HG02970 (cell line): Measurements from ENCODE around the gene BEST1.

Experiments used
- ATAC-seq: cut with Tn5 transposase; IDR thresholded peaks from one replicate; pipeline ENCODE4 v1.9.1; 2021; ENCODE audit warnings: mild to moderate bottlenecking, moderate library complexity, moderate number of reproducible peaks; ENCODE audit not compliant: unreplicated experiment, low FRiP score

The BEST1 gene

DNA sequence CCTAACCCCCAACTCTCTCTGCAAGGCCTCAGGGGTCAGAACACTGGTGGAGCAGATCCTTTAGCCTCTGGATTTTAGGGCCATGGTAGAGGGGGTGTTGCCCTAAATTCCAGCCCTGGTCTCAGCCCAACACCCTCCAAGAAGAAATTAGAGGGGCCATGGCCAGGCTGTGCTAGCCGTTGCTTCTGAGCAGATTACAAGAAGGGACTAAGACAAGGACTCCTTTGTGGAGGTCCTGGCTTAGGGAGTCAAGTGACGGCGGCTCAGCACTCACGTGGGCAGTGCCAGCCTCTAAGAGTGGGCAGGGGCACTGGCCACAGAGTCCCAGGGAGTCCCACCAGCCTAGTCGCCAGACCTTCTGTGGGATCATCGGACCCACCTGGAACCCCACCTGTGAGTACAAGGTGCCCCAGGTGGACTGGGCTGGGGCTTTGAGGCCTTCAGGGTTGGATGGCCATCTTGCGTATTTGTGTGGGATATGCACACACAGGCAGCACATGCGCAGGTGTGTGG, at the start of gene BEST1:
Gene BEST1 (plus strand): TSS at position 317 of the 513 bp plus-strand sequence. CDS start 1,456 bp downstream, outside the sequence.
- ATAC-seq = no peak

DNA sequence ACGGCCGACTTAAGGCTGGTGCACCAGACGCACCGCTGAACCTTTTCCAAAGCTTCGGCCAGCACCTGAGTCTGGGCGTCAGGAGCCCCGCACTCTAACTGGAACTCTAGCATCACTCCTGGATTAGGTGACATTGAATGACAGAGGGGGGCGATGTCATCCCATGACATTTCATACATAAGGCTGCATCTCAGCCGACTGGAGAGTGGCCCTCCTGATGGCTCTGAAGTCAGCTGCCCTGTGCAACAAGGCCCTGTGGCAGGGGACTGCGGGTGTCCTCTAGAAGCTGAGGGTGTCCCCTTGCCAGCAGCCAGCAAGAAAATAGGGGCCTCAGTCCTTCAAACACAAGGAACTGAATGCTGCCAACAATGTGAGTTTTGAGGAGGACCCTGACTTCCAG, 48.8 kb upstream of the BEST1 start:
- ATAC-seq = no peak

DNA sequence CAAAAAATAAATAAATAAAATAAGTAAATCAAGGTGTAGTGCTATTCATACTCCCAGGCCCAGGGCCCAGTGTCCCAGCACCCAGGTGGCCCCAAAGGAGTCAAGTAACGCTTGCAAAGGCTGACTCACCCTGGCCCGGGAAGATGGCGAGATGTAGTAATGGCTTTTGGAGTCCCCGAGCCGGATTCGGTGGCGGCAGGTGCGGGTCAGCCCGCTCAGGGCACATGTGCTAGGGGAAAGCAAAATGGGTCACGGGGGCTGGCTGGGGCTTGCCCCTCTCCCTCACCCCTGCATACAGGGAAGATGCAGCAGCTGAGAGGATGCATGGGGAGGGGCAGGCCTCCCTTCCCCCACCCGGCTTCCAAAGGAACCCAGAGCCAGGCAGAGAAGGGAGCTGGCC, 47.8 kb upstream of the BEST1 start:
- no peak for ATAC-seq

DNA sequence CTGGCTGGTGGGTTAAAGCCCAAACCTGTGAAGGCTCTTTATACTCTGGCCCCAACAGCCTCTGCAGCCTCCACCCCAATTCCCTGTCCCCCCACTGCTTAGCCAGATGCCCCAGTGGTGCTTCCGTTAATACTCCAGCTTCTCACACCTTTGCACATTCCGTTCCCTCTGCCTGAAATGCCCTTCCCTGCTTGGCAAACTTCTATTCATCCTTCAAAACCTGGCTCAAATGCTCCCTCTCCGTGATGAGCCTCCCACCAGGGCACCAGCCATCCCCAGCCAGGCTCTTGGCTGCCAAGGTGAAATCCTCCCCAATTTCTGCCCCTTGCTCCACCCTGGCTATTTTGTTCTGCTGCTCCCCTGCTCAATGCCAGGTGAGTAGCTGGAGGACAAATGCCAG, 46.3 kb upstream of the BEST1 start:
- no peak for ATAC-seq

DNA sequence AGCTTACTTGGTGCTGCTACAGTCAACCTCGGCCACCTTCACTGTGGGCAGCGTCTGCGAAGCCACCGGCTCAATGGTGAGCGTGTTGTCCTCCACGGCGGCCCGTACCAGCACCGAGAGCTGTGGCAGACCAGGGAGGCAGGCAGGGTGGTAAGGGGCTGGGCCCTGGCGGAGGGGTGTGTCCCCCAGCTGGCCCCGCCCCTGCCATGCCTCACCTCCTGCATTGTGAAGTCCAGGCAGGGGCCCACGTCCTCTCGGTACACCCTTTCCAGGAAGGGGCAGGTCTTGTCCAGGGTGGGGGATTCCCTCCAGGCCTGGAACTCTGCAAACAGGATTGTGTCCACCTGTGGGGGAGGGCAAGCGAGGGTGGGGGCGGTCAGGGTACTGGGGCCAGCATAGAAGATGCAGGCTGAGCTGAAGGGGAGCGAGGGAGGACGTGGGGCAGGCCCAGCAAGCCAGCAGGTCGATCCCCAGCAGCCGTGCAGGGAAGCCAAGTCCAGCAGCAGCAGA, 45.6 kb upstream of the BEST1 start:
- ATAC-seq = no peak

DNA sequence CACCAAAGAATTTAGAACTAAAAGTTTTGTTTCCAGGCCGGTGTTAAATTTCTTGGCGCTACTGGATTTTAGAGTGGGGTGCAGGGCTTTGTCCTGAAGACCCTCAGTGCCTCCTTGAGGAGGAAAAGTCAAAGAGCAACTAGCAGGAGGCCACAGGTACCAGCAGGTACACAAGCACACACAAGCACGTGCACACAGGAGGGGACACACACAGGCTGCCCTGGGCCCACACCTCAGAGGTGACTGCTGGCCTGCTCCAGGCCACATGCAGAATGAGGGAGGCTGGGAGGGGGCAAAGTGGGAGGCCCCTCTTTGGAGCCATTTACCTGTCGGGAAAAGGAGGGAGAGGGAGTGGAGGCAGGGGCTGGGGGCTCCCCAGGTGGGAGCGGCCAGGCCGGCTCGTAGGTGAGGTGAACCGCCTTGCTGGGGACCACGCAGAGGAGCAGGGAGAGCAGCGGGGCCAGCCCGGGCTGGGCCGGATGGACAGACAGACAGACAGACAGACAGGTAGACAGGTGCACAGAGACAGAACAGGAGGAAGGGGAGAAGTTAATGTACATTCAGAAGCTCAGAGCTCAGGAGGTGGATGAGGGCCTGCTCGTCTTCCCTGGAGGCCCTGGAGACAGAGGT, 45.0 kb upstream of the BEST1 start:
- ATAC-seq = no peak

DNA sequence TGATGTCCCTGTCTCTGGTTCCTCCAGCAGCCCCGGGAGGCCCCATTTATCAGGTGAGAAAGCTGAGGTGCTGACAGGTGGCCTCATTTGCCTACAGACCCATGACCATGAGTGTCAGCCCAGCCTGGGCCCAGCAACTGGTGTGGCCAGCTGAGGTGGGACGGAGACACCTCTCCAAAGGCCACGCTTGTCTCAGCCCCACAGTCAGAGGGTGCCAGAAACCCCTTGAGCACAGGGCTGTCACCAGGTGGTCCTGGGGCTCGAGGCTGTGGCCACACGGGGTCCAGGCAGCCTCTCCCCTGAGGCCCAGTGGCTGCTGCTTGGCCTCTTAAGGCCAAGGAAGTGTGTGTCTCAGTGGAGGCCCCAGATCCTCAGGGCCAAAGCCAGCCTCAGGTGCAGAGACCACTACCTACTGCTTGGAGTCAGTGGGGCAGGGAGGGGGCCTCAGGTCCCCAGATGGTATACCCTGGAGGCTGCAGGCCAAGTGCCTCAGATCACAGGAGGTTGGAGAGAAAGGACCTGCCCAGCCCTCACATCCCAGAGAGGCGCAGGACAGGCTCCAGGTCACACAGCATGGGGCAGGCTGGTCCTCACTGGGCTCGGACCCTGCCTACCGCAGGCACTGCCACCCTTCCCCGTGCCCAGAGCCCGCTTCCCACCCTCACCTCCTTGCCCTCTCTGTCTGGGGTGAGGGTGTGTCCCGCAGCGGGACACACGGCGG, 44.2 kb upstream of the BEST1 start:
- no peak for ATAC-seq

DNA sequence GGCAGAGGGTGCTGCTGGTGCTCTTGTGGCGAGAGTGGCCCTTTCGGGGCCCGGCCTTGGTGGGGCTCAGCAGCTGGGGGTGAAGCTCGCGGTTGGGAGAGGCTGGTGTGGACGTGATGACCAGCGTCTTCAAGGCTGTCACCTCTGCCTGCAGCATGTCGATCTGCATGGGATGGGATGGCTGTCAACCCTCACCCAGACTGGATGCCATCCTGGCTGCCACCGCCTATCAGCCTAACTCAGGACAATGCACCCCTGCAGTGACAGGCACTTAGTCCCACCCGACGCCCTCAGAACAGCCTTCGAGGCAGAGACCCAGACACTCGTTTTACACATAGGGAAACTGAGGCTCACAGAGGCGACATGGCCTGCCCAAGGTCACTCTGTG, 43.6 kb upstream of the BEST1 start:
- ATAC-seq = no peak

DNA sequence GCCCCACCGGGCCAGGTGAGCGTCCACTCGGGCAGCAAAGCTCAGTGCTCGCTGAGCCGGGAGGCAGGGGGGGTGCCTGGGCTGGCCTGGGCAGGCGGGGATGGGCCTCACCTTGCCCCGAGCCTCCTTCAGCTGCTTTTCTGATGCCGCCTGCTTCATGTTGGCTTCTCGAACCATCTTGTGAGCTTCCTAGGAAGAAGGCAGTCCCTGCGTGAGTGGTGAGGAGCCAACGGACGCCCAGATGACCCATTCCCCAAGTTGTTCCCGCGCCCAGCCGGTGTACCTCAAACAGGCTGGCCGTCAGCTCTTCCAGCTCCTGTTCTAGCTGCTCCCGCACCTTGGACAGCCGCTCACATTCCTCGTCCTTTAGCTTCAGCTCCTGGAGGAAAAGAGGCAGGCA, 42.9 kb upstream of the BEST1 start:
- no peak for ATAC-seq

DNA sequence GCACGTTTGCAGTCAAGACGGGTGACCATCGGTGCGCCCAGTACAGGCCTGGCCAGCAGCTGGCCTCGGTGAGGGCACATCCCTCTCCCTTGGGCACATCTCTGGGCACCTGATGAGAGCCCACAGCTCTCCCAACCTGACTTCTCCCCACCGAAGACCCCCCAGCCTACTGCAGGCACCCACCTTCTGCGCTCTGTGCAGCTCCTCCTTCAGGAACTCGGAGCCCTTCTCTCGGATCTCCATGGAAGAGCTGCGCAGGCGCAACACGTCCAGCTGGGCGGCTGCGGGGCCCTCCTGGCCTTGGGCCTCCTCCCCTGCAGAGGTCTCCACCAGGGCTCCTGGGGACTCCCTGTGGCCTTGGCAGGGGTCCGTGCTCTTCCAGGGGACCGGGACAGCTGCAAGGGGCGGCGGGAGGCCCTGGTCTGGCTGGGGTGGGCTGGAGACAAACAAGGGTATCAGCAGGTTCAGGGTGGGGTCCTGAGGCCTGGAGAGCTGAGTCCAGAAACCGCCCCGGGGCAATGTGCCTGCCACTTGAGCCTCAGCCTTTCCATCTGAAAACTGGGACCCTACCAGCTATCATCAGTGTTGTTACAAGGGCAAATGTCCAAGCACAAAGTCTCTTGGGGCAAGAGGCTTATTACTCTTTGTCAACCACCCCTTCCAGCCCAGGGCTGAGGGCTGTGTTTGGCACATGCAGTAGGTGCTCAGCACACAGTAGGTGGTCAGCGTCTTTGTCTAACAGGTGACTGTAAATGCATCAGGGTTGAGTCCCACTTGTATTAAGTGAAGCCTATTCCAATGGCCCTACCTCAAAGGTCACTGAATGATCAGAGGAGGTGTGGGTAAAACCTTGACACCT, 42.1 kb upstream of the BEST1 start:
- ATAC-seq = no peak

DNA sequence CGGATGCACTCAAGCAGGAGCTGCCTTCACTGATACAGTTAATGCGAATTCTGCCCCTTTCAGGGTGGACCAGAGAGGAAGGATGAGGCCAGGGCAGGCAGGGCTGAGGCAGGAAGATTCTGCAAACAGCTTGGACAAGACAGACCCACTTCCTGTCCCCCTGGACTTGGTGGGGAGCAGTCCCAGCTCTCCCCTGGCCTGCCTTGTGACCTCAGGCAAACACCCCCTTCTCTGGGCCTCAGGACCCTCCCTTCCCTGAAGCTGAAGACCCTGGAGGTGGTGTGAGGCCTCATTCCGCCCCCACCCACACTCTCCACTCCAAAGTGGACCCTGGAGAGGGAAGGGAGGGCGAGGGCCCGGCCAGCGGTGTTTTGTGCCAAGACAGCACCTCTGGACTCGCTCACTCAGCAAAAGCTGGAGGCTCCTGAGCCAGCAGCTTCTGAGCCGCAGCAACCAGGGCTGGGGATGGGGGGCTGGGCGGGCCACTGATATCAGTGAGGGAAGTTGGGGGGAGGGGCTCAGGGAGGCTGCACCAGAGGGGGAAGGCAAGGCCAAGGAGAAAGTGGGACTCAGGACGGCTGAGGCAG, 41.3 kb upstream of the BEST1 start:
- no peak for ATAC-seq

DNA sequence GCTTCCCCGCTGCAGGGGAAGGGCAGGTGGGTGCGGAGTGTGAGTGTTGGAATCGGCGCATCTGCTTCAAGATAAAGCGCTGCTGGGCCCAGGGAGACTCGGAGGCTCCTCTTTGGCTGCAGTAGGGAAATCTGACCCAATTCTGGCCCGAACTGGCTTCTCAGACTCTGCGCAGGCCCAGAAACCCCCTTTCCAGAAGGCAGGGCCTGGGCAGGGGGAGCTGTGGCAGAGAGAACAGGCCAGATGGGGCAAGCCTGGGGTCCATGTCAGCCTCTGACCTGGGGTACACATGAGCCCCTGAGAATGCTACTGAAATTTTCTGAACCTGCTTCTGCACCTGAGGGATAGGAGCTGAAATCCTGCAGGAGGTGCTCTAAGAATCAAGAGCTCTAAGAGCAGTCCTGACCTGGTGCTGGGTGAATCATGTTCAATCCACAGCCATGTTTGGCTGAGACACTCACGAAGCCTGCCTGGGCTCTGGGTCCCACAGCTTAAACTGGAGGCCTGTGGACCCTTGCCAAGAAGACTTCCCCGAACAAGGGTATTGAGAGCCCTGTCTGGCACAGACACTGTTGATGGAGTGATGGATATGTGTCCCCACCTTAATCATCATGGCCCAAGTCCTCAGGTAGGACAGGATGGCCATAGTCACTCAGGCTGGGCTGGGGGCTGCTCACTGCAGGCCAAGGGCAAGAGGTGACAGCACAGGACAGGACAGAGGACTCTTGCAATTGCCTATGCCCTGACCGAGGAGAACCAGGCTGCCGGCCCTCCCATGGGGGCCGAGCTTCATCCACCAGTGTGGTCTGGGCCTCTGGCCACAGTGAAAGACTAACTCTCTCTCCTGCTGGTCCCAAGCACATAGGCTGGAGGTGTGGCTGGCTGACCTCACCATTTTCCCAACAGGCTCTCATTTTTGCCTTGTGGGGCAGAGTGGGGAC, 39.7 kb upstream of the BEST1 start:
- ATAC-seq = no peak

DNA sequence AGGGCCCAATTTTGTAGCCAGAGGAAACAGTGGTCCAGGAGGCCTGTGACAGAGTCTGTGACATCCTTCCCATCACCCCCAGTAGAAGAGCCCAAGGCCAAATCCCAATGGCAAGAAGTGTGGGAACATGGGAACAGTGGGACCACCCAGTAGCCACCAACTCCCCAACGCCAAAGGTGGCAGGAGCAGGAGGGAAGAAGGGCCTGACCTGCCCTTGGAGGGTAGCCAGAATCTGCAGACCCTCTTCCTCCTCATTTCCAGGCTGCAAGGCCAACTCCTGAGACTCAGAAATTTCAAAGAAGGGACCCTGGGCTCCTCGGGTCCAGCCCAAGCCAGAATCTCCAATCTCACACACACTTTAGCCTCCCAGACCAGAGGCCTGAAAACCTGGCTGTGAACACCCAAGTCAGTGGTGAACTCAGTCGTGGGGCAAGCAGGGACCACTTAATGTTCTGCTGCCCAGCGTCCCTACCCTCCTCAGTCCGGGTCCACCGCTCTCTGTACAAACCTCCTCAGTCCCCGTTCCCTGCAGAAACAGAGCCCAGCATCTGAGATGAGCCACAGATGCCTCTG, 38.9 kb upstream of the BEST1 start:
- ATAC-seq = no peak

DNA sequence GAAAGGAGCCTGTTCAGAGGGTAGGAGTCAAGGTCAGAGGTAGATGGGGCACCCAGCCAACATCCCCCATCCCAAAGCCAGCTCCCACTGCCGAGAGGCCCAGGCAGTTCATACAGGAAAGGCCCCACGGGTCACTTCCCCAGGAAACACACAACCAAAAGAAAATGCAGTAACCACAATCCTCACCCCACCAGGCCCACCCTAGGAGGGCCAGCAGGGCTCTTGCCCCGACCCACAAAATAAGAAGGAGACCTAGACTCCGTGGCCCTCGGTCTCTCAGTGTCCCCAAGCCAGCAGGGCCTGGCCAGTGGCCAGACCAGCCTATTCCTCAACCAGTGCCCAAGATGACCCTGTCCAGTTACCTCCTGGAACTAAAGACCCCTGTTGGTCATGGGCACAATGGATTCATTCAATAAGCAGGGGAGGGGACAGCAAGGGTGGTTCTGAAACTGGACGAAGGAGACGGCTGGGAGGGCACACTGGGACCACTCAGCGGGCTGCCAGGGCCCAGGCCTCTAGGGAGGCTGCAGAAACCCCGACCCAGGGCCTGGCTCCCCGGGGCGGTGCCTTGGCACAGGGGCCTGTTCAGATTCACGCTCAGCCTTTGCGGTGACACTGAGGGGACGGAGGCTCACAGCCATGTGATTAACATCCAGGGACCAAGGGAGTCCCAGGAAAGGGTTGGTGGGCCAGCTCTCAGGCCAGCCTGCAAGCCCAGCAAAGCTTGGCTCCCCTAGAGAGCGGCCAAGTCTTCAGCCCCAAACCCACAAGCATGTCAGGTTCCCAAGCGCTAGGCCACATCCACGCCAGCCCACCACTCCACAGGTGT, 38.2 kb upstream of the BEST1 start:
- ATAC-seq = no peak

DNA sequence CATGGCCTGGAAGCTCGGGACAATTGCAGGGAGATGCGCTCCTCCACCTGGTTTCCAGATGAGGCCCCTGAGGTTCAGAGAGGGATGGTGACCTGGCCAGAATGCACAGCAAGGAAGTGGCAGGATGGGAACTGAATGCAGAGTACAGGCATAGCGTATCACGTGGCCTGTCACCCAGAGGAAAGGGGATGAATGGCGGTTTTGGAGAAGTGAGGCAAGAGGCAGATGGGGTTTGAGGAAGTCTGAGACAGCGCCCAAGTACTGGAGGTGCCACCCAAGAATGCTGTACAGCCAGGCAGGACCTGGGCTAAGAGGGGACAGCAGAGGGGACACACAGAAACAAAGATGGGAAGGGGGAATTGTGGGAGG, 37.6 kb upstream of the BEST1 start:
- ATAC-seq = no peak

DNA sequence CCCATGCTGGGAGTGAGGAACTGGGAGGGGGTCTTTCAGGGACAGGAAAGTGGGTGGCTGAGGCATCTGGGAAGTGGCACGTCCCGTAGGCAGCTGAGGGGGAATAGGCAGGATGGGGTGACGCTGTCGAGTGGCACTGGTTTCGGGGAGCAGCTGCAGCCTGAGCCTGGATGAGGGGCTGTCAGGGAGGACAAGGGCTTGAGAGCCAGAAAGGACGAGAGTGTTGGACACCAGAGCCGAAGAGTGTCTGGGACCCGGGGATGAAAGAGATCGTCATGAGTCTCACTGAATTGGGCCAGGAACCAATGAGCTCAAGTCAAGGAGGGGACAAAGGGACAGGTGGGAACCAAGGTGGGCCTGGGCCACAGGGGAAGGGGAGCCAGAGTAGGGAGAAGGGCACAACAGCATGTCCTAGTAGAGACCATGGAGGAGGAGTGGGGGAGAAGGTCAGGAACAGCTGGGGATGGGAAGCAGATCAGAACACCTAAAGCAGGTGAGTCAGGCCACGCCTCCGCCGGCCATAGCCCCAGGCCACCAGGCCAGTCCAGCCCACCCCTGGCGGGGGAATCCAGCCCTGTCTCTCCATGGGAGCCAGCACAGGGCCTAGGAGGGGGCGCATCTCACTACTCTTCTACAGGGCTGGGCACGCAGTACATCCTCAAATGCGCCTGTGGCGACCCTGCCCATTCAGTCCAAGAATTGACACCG, 37.0 kb upstream of the BEST1 start:
- no peak for ATAC-seq

DNA sequence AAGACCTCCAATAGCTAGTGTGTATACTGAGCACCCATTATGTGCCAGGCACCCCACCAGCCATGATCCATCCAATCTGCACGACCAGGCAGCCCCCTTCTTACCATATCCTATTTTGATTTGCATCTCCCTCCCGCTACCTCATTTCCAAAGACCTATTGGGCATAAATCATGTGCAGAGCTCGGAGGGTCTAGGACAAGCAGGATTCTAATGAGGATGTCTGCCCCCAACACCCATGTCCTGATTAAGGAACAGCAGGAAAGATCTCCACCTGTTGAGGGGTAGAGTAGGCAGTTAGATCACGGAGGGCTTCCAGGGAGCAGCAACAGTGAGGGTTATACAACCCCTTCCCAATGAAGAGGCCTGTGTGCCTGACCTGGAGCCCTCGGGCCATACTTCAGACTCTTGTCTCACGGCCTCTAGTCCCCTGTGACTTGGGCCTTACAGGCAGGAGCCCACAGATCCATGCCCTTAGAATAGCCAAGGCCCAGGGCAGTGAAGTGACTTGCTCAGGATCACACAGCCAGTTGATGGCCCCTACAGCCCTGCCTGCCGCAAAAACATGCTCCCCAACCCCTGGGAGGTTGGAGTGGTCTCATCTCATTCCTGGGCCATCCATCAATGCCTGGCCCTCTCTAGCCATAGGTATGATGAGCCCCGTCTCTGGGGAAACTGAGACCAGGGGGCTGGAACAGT, 36.3 kb upstream of the BEST1 start:
- ATAC-seq = no peak
